Stimulated activated naive CD8-positive, alpha-beta T cell treated with anti-CD3 and anti-CD28 coated beads, Interleukin-15, amount 100 ng/mL, for 72 hours (primary cell): ENCODE data around the gene CYSTM1.
A peak's percentile ranks its signal among the peaks of the same experiment; 100 is the strongest.

Source experiments
- ATAC-seq: fragments of 150-1000 bp; cut with Tn5 transposase; 2 replicates; pipeline ENCODE4 v1.10.0; 2021; ENCODE audit warnings: mild to moderate bottlenecking, moderate library complexity
- DNase-seq, 2 donors: peaks; one replicate each; pipeline ENCODE4 v3.0.0; 2021 to 2022
- H3K27ac Mint-ChIP-seq, 2 donors: one replicate each; pipeline ENCODE4 v1.8.0; 2022; ENCODE audit warnings: mild to moderate bottlenecking in 2 of 2, mixed read lengths in 2 of 2, moderate library complexity in 2 of 2
- H3K27me3 Mint-ChIP-seq: one replicate; pipeline ENCODE4 v1.8.0; 2022; ENCODE audit warnings: mixed read lengths
- H3K4me1 Mint-ChIP-seq: one replicate; pipeline ENCODE4 v1.8.0; 2022; ENCODE audit warnings: mild to moderate bottlenecking, mixed read lengths
- H3K4me3 Mint-ChIP-seq, 2 donors: one replicate each; pipeline ENCODE4 v1.8.0; 2022; ENCODE audit warnings: mild to moderate bottlenecking in 2 of 2, mixed read lengths in 2 of 2, moderate library complexity in 1 of 2
- H3K9me3 Mint-ChIP-seq, 2 donors: one replicate each; pipeline ENCODE4 v1.8.0; 2022; ENCODE audit warnings: mixed read lengths in 2 of 2

Gene CYSTM1, protein sequence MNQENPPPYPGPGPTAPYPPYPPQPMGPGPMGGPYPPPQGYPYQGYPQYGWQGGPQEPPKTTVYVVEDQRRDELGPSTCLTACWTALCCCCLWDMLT

DNA sequence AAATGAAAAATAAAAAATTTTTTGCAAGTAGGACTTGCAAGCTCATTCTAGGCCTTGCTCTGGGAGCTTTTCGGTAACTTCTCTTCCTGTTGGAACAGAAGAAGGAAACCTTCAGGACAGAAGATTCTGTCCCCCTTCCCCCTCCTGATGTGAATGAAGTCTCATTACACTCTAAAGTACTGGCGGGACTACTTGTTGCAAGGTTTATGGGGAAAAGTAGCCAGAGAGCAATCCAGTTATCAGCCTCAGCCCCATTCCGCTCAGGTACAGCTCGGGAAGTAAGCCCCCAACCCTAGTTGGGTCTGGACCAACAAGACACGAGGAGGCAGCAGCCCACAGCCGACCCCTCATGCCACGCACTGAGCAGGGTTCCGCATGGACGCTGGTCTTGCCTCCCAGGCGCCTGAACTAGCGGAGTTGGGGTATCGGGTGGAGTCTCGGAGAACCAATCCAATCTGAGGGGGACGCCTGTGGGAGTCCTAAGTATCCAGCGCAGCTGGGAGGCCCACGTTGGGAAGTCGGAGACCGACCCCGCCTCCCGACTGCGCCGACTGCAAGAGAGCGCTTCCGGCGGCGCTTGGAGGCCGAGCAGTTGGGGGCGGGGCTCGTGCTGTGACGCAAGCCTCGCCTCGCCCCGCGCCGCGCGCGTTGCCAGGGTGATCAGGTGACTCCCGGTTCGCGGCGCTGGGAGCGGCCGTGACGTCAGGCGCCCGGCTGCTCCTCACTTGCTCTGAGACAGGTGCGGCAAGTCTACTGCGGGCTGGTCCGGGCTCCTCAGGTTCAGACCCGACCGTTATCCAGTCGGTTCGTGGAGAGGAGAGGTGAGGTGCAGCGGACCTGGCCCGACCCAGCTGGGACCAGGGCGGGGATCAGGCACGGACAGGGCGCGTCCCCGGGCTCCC lies at the start of gene CYSTM1:
Gene CYSTM1 (plus strand): TSS at position 724 of the 902 bp plus-strand sequence. CDS start 19,278 bp downstream, outside the sequence.
- H3K27ac Mint-ChIP-seq, result peak within 1 kb of the TSS; percentile 91 to 93
- peak within 1 kb of the TSS; percentile 97 to 98 for H3K4me3 Mint-ChIP-seq
- H3K27me3 Mint-ChIP-seq, result peaks cover 7% of the 10 kb centered on the region
- peaks cover 16% of the 10 kb centered on the region for H3K4me1 Mint-ChIP-seq
- H3K9me3 Mint-ChIP-seq, result no peaks in the 10 kb centered on the region
- peak; percentile 91 to 95 for DNase-seq
- ATAC-seq, result peak; percentile 92

DNA sequence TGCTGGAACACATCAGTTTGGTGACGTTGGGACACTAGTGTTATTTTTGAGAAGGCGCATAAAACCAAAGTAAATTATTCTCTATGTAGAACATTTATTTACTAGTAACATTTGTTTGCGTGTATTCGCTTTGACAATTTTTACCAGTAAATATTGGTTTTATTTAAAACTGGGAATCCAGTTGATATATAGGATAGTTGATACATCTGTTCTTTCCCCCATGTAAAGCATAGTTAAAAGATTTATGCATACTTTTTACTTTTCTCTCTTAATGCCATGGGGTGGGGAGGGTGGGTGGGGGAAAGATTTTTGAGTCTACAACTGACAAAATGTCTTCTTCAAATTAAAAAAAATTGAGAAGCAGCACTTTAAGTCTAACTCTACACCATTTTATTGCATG lies 49.4 kb upstream of the CYSTM1 start, which contains the start of gene IGIP:
Gene IGIP (plus strand): TSS at position 301 of the 400 bp plus-strand sequence. CDS start 2,540 bp downstream, outside the sequence.
- ATAC-seq (no peak), DNase-seq (no peak)
- H3K4me1 Mint-ChIP-seq, result peaks cover 36% of the 10 kb centered on the region

DNA sequence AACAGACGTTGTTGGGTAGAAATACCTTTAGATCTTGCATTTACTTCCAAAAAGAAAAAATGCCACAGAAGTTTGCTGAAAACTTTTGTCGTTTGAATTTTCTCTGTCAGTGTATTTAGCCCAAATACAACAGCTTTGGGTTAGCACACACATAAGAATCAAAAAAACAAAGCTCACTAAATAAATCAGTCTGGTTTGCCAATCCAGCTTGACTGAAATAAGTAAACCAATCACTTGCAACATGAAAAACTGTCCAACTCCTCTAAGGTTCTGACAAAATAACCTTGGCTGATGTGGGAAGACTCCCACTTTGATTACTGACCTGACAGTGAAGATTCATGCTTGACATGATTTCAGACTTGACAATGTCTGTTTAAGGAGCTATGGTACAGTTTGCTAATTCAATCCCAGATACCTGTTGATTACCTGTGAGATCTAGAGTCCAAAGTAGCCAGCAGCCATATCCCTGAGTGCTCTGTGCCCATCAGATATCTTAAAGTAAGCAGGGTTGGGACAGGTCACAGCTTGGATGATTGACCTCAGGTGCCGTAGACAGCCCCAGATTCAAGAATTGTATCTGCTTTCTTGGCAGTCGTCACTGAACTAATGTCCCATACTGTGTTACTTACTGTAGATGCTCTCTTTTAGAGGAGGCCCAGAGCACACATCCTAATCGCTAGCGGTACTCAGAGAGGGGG lies 48.5 kb upstream of the CYSTM1 start:
- no peak overlapping the region for H3K27ac Mint-ChIP-seq
- H3K4me3 Mint-ChIP-seq, result no peak overlapping the region
- ATAC-seq (no peak), DNase-seq (no peak)
- H3K27me3 Mint-ChIP-seq, result no peaks in the 10 kb centered on the region
- H3K9me3 Mint-ChIP-seq, result no peaks in the 10 kb centered on the region
- H3K4me1 Mint-ChIP-seq, result peaks cover 39% of the 10 kb centered on the region

More for the DNA sequence above, 49.4 kb upstream of the CYSTM1 start, which contains the start of gene IGIP:
- Mint-ChIP-seq H3K27me3 (no peaks in the 10 kb centered on the region), H3K4me3 (no peak within 1 kb of the TSS), H3K27ac (no peak within 1 kb of the TSS), H3K9me3 (no peaks in the 10 kb centered on the region)

DNA sequence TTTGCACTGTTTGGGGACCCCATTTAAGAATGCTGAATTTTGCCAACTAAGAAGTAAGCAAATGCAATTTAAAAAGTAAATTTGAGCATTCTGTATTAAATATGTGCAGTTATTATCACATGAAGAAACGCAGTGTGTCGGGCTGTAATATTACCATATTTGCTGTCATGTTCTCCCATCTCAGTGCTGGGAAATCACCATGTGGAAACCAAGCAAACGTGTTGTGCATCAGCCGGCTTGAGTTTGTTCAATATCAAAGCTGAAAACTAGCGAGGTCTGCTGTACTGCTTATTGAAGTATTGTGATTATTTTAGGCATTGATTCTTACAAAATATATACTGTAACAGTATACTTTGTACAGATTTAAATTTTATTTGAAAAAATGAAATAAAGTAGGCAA lies 46.6 kb upstream of the CYSTM1 start:
- peaks cover 46% of the 10 kb centered on the region for H3K4me1 Mint-ChIP-seq
- no peak overlapping the region for H3K27ac Mint-ChIP-seq
- no peaks in the 10 kb centered on the region for H3K27me3 Mint-ChIP-seq
- ATAC-seq, result no peak
- no peak for DNase-seq
- no peaks in the 10 kb centered on the region for H3K9me3 Mint-ChIP-seq
- no peak overlapping the region for H3K4me3 Mint-ChIP-seq

DNA sequence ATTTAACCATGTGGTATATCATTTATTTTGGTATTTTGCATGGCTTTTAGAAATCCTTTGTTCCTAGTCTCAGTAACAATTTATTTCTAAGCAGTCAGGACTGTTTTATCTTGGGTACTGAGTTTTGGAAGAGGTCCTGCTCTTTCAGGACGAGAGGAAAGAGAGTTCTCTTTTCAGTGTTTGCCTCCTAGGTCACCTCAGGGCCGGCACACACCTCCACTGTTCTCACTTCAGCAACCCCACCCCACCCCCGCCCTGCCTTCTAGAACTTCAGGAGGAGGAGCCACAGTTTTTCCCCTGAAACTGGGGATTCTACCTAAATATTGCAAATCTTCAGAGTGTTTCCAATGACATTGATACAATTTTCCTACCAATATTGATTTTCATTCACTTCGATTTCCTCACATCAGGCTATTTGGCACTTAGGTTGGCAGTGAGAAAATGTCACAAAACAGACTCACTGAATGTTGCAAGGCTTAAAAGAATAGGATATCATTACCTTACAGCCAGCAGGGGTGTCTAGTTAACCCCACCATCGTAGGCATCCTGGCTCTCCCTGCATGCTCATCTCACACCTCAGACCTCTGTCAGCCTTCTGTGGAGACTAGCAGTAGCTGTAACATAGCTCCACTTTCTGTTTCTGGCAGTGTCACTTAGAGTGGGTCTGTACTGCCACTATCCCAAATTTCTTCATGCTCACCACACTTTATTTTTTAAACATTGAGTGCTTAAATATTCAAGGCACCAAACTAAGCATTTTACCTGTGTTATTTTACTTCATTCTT lies 43.8 kb upstream of the CYSTM1 start:
- Mint-ChIP-seq H3K4me1 (peaks cover 50% of the 10 kb centered on the region), H3K27me3 (no peaks in the 10 kb centered on the region), H3K4me3 (no peak overlapping the region), H3K27ac (no peak overlapping the region), H3K9me3 (no peaks in the 10 kb centered on the region)
- ATAC-seq, result peak; percentile 65
- no peak for DNase-seq

DNA sequence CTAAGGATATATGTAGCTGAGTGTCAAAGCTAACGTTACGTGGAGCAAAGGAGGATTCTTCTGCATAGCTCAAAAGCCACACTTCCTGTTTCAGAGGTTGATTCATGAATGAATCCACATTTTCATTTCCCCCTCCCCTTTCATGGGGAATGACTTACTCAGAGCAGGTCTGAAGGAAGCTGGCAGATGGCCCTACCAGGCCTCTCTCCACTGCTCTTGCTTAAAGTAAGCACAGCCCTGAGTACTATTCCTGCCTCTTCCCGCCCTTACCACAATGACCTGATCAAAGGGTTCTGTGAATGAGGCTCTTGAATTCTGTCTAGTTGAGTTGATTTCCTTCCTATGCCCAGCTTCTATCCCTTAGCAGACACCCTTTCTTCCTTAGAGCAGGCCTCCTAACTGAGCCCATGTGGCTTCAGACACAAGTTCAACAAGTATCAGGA lies 43.0 kb upstream of the CYSTM1 start:
- no peak overlapping the region for H3K27ac Mint-ChIP-seq
- H3K27me3 Mint-ChIP-seq, result no peaks in the 10 kb centered on the region
- peak overlapping the region; percentile 2 to 54 for H3K4me3 Mint-ChIP-seq
- H3K4me1 Mint-ChIP-seq, result peaks cover 50% of the 10 kb centered on the region
- no peak for DNase-seq
- no peaks in the 10 kb centered on the region for H3K9me3 Mint-ChIP-seq
- ATAC-seq, result peak; percentile 83

DNA sequence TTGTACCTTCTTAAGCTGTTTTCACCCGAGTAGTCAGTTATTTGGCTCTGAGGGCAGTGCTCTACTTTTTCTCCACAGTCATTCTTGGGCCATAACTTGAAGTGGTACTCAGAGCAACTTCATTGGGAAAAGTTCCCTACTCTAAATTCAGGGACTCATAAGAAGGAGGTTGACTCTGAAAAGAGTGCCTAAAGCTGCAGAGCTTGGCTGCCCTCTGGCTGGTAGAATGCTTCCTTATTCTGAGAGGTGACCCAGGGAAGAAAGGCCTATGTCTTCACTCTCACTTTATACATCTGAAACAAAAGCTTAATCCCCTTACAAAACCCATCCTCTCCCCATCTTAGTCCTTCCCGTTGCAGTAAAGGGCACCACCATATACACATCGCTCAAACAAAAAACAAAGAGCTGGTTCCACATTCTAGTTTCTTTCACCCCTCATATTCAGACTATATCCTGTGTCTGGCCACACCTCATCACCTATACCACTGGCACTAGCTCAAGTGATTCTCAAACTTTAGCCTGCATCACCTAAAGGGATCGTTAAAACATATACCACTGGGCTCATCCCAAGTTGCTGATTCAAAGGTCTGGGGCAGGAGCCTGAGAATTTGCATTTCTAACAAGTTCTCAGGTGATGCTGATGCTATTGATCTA lies 41.3 kb upstream of the CYSTM1 start:
- no peaks in the 10 kb centered on the region for H3K27me3 Mint-ChIP-seq
- no peak for ATAC-seq
- no peak for DNase-seq
- H3K4me1 Mint-ChIP-seq, result peaks cover 50% of the 10 kb centered on the region
- no peak overlapping the region for H3K4me3 Mint-ChIP-seq
- H3K9me3 Mint-ChIP-seq, result no peaks in the 10 kb centered on the region
- peak overlapping the region in 1 of 2 donors; percentile 16 for H3K27ac Mint-ChIP-seq

DNA sequence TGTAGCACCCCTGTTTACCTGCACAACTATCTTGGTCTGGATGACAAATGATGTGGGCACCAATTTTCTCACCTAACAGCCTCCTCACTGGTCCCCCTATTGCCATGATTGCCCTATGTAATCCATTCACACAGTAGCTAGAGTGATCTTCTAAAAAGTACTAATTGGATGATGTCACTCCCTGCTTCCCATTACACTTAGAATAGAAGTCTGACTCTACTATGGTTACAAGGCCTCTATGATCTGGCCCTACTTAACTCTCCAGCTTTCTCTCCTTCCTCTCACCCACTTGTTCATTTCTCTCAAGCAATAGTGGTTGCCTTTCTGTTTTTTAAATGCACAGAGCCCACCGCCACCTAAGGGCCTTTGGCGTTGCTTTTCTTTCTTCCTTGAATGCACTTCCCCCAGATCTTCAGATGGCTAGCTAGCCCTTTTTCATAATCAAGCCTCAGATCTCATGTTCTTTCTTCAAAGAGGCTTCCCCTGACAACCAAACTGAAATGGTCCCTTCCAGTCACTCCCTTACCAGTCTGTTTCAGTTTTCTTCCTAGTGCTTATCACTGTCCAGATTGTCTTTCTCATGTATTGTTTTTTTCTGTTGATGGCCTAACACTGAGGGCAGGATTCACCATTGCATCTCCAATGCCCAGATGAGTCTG lies 40.6 kb upstream of the CYSTM1 start:
- DNase-seq (no peak), ATAC-seq (no peak)
- Mint-ChIP-seq H3K4me1 (peaks cover 50% of the 10 kb centered on the region), H3K4me3 (no peak overlapping the region), H3K27ac (no peak overlapping the region), H3K27me3 (no peaks in the 10 kb centered on the region), H3K9me3 (no peaks in the 10 kb centered on the region)

DNA sequence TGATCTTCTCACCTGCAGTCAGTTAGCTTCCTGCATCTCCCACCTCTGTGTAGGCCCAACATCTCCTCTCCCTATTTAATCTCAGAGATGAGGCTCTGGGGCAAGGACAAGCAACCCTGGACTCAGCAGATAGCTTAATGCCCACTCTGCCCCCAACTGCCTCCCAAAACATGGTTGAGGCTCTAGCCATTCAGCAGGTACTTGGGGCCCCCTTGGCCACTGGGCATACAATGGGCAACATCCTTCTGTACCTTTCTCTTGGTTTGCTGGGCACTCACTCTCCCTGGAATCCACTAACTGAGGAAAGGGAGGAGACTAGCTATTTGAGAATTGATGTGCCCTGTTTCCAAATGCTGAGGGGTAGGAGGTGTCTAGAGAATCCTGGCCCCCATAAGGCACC lies 39.9 kb upstream of the CYSTM1 start:
- Mint-ChIP-seq H3K27ac (no peak overlapping the region), H3K27me3 (no peaks in the 10 kb centered on the region), H3K4me3 (no peak overlapping the region), H3K9me3 (no peaks in the 10 kb centered on the region), H3K4me1 (peaks cover 46% of the 10 kb centered on the region)
- ATAC-seq, result no peak
- no peak for DNase-seq

DNA sequence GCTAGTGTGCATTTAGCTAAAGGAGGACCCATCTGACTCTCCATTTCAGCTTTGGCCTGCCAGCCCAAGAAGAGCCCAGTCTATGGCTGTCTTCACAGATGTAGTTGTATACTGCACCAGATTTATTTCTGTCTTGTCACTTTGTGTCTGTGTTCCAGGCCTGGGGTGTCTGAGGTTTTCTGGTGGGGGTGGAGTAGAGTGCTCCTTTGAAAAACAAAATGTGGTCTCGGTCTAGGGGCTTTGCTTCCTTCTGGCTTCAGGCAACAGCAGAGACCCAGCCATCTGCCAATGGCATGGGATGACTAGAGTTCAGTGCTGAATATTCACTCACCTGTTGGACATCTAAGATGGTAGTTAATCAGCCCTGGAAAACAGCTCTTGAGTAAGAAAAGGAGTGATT lies 38.4 kb upstream of the CYSTM1 start:
- H3K27ac Mint-ChIP-seq, result no peak overlapping the region
- no peak overlapping the region for H3K4me3 Mint-ChIP-seq
- no peaks in the 10 kb centered on the region for H3K9me3 Mint-ChIP-seq
- H3K27me3 Mint-ChIP-seq, result no peaks in the 10 kb centered on the region
- peaks cover 38% of the 10 kb centered on the region for H3K4me1 Mint-ChIP-seq
- ATAC-seq (no peak), DNase-seq (no peak)

DNA sequence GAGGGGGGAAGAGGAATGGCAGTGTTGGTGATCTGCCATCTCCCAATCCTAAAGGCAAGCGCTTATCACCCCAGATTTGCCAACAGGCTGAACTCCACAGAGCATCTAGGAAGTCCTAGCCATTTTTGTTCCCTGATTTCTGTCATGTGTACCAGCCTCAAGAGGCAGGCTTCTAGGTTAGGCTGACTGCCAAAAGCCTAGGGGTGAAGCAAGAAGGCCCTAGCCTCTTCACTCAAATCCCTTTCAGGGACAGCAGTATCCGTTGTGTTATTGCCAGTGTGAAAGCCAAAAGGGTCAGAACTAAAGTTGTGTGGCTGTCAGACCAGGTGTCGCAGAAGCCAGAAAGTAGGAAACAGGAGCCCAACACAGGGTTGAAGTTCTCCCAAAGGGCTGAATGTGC lies 34.6 kb upstream of the CYSTM1 start:
- no peaks in the 10 kb centered on the region for H3K9me3 Mint-ChIP-seq
- ATAC-seq, result no peak
- DNase-seq, result no peak
- peaks cover 9% of the 10 kb centered on the region for H3K27me3 Mint-ChIP-seq
- no peak overlapping the region for H3K27ac Mint-ChIP-seq
- H3K4me3 Mint-ChIP-seq, result no peak overlapping the region
- H3K4me1 Mint-ChIP-seq, result peaks cover 24% of the 10 kb centered on the region

DNA sequence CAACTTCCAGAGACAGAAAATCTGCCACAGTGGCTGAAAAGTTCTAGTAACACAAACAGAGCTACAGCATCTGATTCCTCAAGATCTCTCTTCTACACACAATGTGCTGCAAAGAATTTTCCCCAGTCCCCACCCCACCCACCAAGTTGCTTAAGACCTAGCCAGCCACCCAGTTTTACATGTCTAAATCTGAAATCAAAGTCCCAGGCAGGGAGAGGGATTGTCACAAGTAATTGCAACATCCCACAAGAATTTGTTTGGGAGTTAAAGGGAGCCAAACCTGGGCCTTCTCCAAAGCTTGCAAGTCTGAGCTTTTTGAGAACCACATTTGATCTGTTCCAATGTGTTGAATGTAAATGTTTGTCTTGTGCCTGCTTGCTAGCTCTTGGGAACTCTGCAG lies 33.7 kb upstream of the CYSTM1 start:
- ATAC-seq (no peak), DNase-seq (no peak)
- H3K27ac Mint-ChIP-seq, result no peak overlapping the region
- H3K4me1 Mint-ChIP-seq, result peaks cover 31% of the 10 kb centered on the region
- H3K4me3 Mint-ChIP-seq, result no peak overlapping the region
- no peaks in the 10 kb centered on the region for H3K9me3 Mint-ChIP-seq
- peaks cover 17% of the 10 kb centered on the region for H3K27me3 Mint-ChIP-seq

DNA sequence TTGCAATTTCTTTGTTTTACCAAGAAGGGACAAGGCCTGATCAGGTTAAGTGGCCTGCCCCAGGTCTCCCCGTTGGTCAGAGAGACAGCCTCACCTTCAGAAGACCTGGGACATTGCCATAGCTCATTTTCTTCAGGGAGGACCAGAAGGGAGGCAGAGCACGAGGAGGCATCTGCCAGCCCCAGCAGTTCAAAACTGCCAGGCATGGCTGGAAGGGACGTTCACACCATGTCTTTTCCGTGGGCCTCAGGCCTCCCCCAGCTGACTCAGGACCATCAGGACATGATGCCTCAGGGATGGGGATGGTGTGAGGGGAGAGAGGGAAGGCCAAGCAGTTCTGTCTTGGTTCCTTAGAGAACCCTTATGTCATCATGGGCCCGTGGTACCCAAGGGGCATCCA lies 32.7 kb upstream of the CYSTM1 start:
- Mint-ChIP-seq H3K9me3 (no peaks in the 10 kb centered on the region), H3K27ac (no peak overlapping the region)

DNA sequence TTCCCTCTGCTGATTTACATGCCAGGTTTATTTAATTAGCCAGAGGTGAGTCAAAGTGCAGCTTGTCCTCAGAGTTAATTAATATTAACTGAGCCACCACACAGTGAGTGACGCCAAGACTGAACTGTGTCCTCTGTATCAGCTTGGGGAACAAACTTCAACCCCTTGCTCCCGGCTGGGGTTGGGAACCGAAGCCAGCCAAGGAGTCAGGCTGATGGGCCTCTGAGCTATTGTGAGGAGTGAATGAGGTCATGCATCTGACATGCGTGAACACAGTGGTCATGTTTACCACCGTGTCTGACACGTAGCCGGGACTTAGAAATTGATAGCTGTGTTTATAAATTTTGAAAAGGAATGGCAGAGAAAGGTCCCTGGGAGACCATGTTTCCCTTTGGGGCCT lies 32.1 kb upstream of the CYSTM1 start:
- no peak overlapping the region for H3K4me3 Mint-ChIP-seq
- no peak for DNase-seq
- peaks cover 40% of the 10 kb centered on the region for H3K4me1 Mint-ChIP-seq
- no peaks in the 10 kb centered on the region for H3K9me3 Mint-ChIP-seq
- H3K27ac Mint-ChIP-seq, result no peak overlapping the region
- H3K27me3 Mint-ChIP-seq, result peaks cover 34% of the 10 kb centered on the region
- no peak for ATAC-seq

More for the DNA sequence above, 32.7 kb upstream of the CYSTM1 start:
- DNase-seq, result no peak
- ATAC-seq, result no peak
- Mint-ChIP-seq H3K4me3 (no peak overlapping the region), H3K27me3 (peaks cover 27% of the 10 kb centered on the region), H3K4me1 (peaks cover 40% of the 10 kb centered on the region)
